IPS-18a (cell line): Measurements from ENCODE around the gene STON2.

Experiments used
- H3K27ac ChIP-seq: one replicate; pipeline ENCODE4 v1.5.1; 2013; ENCODE audit warnings: low read length
- H3K27me3 ChIP-seq: one replicate; pipeline ENCODE4 v1.6.1; 2013; ENCODE audit warnings: mild to moderate bottlenecking, low read length; ENCODE audit not compliant: control insufficient read depth, insufficient read depth
- H3K36me3 ChIP-seq: one replicate; pipeline ENCODE4 v1.6.1; 2013; ENCODE audit warnings: low read depth, low read length; ENCODE audit not compliant: control insufficient read depth
- H3K4me1 ChIP-seq: one replicate; pipeline ENCODE4 v1.6.1; 2013; ENCODE audit warnings: low read depth, low read length; ENCODE audit not compliant: control insufficient read depth
- H3K4me3 ChIP-seq: one replicate; pipeline ENCODE4 v1.5.1; 2013; ENCODE audit warnings: low read length
- H3K9ac ChIP-seq: one replicate; pipeline ENCODE4 v1.6.1; 2013; ENCODE audit warnings: mild to moderate bottlenecking, low read length, moderate library complexity
- H3K9me3 ChIP-seq: one replicate; pipeline ENCODE4 v1.6.1; 2013; ENCODE audit warnings: low read depth, low read length; ENCODE audit not compliant: control insufficient read depth

The STON2 gene

GRCh38 chr14:81371802-81372201 lies 28.3 kb downstream of the STON2 start:
- peaks cover 8% of the 10 kb centered on the region for H3K36me3 ChIP-seq
- H3K4me3 ChIP-seq = no peak overlapping the region
- H3K9me3 ChIP-seq = no peaks in the 10 kb centered on the region
- H3K4me1 ChIP-seq = peaks cover 6% of the 10 kb centered on the region
- no peaks in the 10 kb centered on the region for H3K27me3 ChIP-seq
- no peak overlapping the region for H3K9ac ChIP-seq
- H3K27ac ChIP-seq = no peak overlapping the region

GRCh38 chr14:81367563-81367962 lies 32.6 kb downstream of the STON2 start:
- no peak overlapping the region for H3K4me3 ChIP-seq
- H3K27me3 ChIP-seq = no peaks in the 10 kb centered on the region
- no peak overlapping the region for H3K9ac ChIP-seq
- peaks cover 8% of the 10 kb centered on the region for H3K36me3 ChIP-seq
- no peak overlapping the region for H3K27ac ChIP-seq
- H3K9me3 ChIP-seq = no peaks in the 10 kb centered on the region
- peaks cover 19% of the 10 kb centered on the region for H3K4me1 ChIP-seq

- H3K4me1 ChIP-seq = peaks cover 16% of the 10 kb centered on the region
- H3K9me3 ChIP-seq = no peaks in the 10 kb centered on the region
- no peak overlapping the region for H3K4me3 ChIP-seq
- no peaks in the 10 kb centered on the region for H3K27me3 ChIP-seq
- H3K36me3 ChIP-seq = peaks cover 8% of the 10 kb centered on the region
- H3K27ac ChIP-seq = no peak overlapping the region
- H3K9ac ChIP-seq = no peak overlapping the region
Measured at GRCh38 chr14:81366884-81367283, 33.2 kb downstream of the STON2 start.

- Histone ChIP-seq H3K27ac (no peak overlapping the region), H3K27me3 (no peaks in the 10 kb centered on the region), H3K36me3 (peaks cover 8% of the 10 kb centered on the region), H3K9ac (no peak overlapping the region), H3K4me3 (no peak overlapping the region), H3K9me3 (no peaks in the 10 kb centered on the region), H3K4me1 (peaks cover 13% of the 10 kb centered on the region)
Measured at GRCh38 chr14:81366214-81366613, 33.9 kb downstream of the STON2 start.

- Histone ChIP-seq H3K9me3 (no peaks in the 10 kb centered on the region), H3K27me3 (no peaks in the 10 kb centered on the region), H3K36me3 (no peaks in the 10 kb centered on the region), H3K9ac (no peak overlapping the region), H3K4me3 (no peak overlapping the region), H3K4me1 (peaks cover 13% of the 10 kb centered on the region), H3K27ac (no peak overlapping the region)
Measured at GRCh38 chr14:81363746-81364378, 36.3 kb downstream of the STON2 start.

GRCh38 chr14:81353691-81354323 lies 46.3 kb downstream of the STON2 start:
- Histone ChIP-seq H3K4me1 (no peaks in the 10 kb centered on the region), H3K9ac (no peak overlapping the region), H3K27ac (no peak overlapping the region), H3K36me3 (no peaks in the 10 kb centered on the region), H3K4me3 (no peak overlapping the region), H3K9me3 (no peaks in the 10 kb centered on the region), H3K27me3 (no peaks in the 10 kb centered on the region)

GRCh38 chr14:81352413-81352812 lies 47.7 kb downstream of the STON2 start:
- no peaks in the 10 kb centered on the region for H3K27me3 ChIP-seq
- no peaks in the 10 kb centered on the region for H3K9me3 ChIP-seq
- no peak overlapping the region for H3K4me3 ChIP-seq
- no peaks in the 10 kb centered on the region for H3K36me3 ChIP-seq
- H3K4me1 ChIP-seq = peaks cover 7% of the 10 kb centered on the region
- no peak overlapping the region for H3K27ac ChIP-seq
- H3K9ac ChIP-seq = no peak overlapping the region

- Histone ChIP-seq H3K9me3 (no peaks in the 10 kb centered on the region), H3K4me3 (no peak overlapping the region), H3K9ac (no peak overlapping the region), H3K27ac (no peak overlapping the region), H3K27me3 (no peaks in the 10 kb centered on the region), H3K4me1 (peaks cover 7% of the 10 kb centered on the region), H3K36me3 (no peaks in the 10 kb centered on the region)
Measured at GRCh38 chr14:81351205-81351604, 48.9 kb downstream of the STON2 start.

GRCh38 chr14:81350344-81351130 lies 49.6 kb downstream of the STON2 start:
- no peak overlapping the region for H3K9ac ChIP-seq
- H3K27me3 ChIP-seq = no peaks in the 10 kb centered on the region
- no peaks in the 10 kb centered on the region for H3K9me3 ChIP-seq
- H3K4me3 ChIP-seq = no peak overlapping the region
- H3K27ac ChIP-seq = no peak overlapping the region
- H3K4me1 ChIP-seq = peaks cover 7% of the 10 kb centered on the region
- no peaks in the 10 kb centered on the region for H3K36me3 ChIP-seq

- H3K27me3 ChIP-seq = no peaks in the 10 kb centered on the region
- H3K36me3 ChIP-seq = no peaks in the 10 kb centered on the region
- H3K9me3 ChIP-seq = no peaks in the 10 kb centered on the region
- H3K27ac ChIP-seq = no peak overlapping the region
- H3K4me3 ChIP-seq = no peak overlapping the region
- peaks cover 7% of the 10 kb centered on the region for H3K4me1 ChIP-seq
- no peak overlapping the region for H3K9ac ChIP-seq
Measured at GRCh38 chr14:81348061-81348460, 52.1 kb downstream of the STON2 start.

- H3K4me1 ChIP-seq = peaks cover 7% of the 10 kb centered on the region
- H3K27ac ChIP-seq = no peak overlapping the region
- no peaks in the 10 kb centered on the region for H3K9me3 ChIP-seq
- H3K27me3 ChIP-seq = no peaks in the 10 kb centered on the region
- no peak overlapping the region for H3K9ac ChIP-seq
- H3K36me3 ChIP-seq = no peaks in the 10 kb centered on the region
- H3K4me3 ChIP-seq = no peak overlapping the region
Measured at GRCh38 chr14:81345781-81346180, 54.3 kb downstream of the STON2 start.
